Measurements from ENCODE around the gene ZNG1C.
"Not testable (repeated sequence)": the region's sequence is repeated elsewhere in the genome, so short reads cannot be mapped to it uniquely, and the experiment has no call there.

Gene ZNG1C

DNA sequence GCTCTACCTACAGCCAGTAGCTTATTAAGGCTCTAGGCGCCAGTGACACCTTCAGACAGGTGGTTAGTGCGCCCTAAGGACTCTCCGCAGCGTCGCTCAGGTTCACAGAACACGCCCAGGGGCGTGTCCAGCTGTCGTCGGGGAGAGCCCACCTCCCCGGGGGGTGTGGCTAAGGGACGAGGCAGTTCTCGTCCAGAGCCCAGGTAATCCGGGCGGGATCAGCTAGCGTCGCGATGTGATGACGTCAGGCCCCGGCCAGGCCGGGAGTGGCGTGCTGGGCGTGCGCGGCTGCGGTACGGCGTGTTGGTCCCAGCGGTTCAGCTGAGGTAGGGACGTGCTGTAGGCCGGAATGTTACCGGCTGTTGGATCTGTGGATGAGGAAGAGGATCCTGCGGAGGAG lies at the start of gene ZNG1C:
ZNG1C (plus strand) TSS at position 301 of the 400 bp plus-strand sequence; CDS start at position 350, 49 bp downstream.
- DNase-seq, result not testable (repeated sequence)

GRCh38 chr9:68242437-68242836 lies 654 bp downstream of the ZNG1C start:
- not testable (repeated sequence) for DNase-seq

GRCh38 chr9:68281041-68281440 lies 39.3 kb downstream of the ZNG1C start:
- not testable (repeated sequence) for DNase-seq

GRCh38 chr9:68302567-68302966 lies 60.8 kb downstream of the ZNG1C start, which contains the start of gene FOXD4L3:
TSS of gene FOXD4L3 (plus strand) at chr9:68302867. CDS start at chr9:68302952, 85 bp downstream.
- not testable (repeated sequence) for DNase-seq

DNA sequence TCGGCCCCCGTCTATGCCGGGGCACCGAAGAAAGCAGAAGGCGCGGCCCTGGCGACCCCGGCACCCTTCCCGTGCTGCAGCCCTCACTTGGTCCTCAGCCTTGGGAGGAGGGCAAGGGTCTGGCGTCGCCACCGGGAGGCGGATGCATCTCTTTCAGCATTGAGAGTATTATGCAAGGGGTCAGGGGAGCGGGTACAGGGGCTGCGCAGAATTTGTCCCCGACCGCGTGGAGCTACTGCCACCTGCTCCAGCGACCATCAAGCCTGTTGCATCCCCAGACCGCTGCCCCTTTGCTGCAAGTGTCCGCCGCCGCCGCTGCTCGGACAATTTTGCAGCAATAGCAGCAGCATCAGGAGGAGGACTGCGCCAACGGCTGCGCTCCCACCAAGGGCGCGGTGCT lies 62.0 kb downstream of the ZNG1C start:
- DNase-seq, result not testable (repeated sequence)

DNA sequence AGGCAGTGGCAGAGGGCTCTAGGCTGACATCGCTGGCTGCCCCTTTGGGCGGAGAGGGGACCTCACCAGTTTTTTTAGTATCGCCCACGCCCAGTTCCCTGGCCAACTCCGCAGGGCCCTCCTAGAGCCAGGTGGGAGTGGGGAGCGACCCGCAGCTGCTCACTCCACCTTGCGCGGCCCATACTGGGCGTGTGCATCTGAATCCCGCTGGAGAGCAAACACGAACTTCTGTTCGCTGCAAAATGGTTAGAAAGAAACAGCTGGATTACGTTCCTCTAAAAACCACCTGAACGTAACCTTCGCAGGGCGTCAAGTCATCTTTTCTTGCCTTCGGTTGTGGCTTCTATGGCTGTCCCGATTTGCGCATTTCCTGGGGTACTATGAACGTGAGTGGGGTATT lies 62.4 kb downstream of the ZNG1C start:
- not testable (repeated sequence) for DNase-seq

DNA sequence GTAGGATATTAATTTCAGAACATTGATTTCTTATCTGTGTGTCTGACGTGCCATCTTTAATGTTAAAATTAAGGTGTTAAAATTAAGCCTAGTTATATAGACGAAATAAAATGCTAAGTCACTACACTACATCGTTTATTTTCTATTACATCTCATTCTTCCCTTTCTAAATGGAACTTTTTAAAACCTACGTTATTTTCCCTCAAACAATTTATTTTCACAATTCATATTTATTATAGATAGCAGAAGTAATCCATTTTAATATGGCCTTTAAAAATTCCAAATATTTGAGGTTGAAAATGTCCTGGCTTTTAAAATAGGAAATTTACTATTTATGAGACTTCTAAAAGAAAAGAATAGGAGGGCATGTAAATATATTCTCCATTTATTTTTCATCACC lies 63.0 kb downstream of the ZNG1C start:
- DNase-seq, result not testable (repeated sequence)

DNA sequence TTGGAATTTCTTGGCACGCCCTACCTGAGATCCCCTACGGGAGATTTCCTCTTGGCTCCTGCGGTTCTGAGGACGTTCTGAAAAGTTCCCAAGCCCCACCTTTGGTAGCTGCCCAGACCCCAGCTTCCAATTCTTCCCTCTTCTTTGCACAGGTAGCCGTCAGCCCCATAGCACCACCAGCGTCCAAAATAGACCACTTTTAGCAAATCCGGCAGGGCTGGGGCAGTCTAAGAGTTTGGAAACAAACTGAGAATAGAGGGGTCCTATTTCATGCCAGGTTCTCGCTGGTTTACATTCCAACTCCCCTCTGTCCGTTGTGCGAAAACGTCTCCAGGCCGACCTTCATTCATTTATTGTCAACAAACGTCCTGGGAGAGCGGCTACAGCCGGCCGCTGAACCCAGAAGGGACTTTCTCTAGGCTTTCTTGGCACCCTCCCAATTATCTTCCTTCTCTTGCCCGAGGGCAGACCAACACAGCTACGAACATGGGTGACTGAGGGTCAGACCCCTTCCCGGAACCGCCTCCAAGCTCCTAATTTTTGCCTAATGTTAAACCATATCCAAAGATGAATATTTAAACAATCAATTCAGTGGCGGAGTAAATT lies 64.0 kb downstream of the ZNG1C start:
- not testable (repeated sequence) for DNase-seq

GRCh38 chr9:68306391-68306964 lies 64.7 kb downstream of the ZNG1C start:
- DNase-seq, result not testable (repeated sequence)

- not testable (repeated sequence) for DNase-seq
These were observed 65.3 kb downstream of the ZNG1C start for GRCh38 chr9:68307127-68307526.

- DNase-seq, result not testable (repeated sequence)
These were observed 65.9 kb downstream of the ZNG1C start for GRCh38 chr9:68307654-68308053.

- not testable (repeated sequence) for DNase-seq
These were observed 69.4 kb downstream of the ZNG1C start for GRCh38 chr9:68311208-68311607.

DNA sequence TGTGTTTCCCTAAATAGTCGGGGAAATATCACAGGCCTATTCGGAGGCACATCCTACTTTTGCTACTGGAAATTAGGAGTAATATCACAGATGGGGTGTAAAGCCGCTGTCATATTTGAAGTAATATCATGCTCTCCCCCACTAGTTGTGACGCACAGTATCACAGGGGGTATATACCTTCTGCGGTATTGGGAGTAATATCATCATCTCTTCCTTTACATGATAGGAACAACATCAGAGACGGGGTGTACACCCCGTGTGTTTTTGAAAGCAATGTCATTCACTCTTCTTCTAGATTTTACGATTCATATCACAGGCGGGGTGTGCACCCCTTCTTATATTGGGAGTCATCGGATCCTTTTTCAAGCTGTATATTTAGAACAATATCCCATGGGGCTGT lies 76.4 kb downstream of the ZNG1C start:
- DNase-seq, result not testable (repeated sequence)

DNA sequence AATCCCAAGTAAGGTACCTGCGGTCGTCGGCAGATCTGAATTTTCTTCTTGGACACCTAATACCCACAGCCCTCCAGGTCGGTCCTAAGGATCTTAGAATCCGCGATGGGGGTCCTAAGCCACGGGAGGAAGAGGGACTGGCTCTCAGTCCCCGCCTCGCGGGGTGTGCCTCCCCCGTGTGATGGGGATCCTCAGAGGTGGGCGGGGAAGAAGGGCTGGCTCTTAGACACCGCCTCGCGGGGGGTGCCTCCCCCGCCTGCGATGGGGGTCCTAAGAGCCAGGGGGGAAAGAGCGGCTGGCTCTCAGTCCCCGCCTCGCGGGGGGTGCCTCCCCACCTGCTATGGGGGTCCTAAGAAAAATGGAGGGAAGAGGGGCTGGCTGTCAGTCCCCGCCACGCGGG lies 82.0 kb downstream of the ZNG1C start:
- DNase-seq, result not testable (repeated sequence)

- not testable (repeated sequence) for DNase-seq
These were observed 82.7 kb downstream of the ZNG1C start for GRCh38 chr9:68324518-68324917.

- DNase-seq, result not testable (repeated sequence)
These were observed 87.3 kb downstream of the ZNG1C start for GRCh38 chr9:68329106-68329505.

GRCh38 chr9:68330531-68331173 lies 88.9 kb downstream of the ZNG1C start:
- DNase-seq, result not testable (repeated sequence)

DNA sequence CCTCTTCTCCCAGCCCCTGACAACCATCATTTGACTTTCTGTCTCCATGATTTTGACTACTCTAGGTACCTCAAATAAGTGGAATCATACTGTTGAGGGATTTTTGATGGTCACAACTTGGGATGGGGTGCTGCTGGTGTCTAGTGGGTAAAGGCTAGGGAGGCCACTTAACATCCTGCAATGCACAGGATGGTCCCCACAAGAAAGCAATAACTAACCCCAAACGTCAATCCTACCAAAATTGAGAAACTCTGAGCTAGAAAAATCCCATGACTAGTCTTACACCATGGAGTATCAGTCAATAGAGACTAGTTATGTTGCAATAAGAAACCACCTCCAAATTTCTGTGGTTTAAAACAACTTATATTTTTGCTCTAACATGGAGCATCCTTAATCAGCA lies 90.3 kb downstream of the ZNG1C start:
- not testable (repeated sequence) for DNase-seq

- not testable (repeated sequence) for DNase-seq
These were observed 94.2 kb downstream of the ZNG1C start for GRCh38 chr9:68335935-68336334.

DNA sequence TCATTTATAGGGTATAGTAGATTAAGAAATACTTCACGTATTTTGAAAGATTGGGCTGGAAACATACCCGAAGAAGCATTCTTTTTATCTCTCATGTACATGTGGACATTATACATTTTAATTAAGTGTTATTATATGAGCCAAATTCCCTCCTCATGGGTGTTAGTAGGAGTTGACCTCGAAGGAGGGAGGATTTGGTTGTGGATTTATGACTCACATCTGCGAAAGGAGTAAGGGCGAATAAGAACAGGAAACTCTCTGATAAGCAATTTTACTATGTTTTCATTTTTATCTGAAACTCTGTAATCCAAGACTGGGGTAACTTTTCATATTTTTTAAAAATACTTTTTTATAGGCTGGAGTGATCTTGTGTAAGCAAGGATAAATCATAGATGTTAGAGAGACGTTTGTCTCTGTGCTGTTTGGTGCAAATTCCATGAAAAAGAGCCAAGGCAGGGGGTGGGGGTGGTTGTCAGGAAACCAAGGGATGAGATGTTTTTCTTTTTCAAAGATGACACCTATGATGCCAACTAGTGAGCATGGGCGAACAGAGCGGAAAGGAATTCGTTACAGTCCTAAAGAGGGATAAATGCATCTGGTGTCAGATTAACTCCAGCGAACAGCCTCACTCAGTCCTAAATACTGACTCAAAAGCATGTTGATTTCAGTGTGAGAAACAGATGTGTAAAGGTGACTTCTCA lies 95.0 kb downstream of the ZNG1C start:
- DNase-seq, result not testable (repeated sequence)

GRCh38 chr9:68338000-68338399 lies 96.2 kb downstream of the ZNG1C start:
- DNase-seq, result not testable (repeated sequence)

- not testable (repeated sequence) for DNase-seq
These were observed 100.7 kb downstream of the ZNG1C start for GRCh38 chr9:68342265-68343025.

Measured in GDM1 (cell line).